OCI-LY7 (cell line): ENCODE data around the gene KLRK1.

ENCODE experiments used
- CTCF ChIP-seq: fragments of 200-600 bp; sonication (generic); conservative IDR thresholded peaks from 2 replicates; pipeline ENCODE4 v1.5.1; 2014; ENCODE audit warnings: mild to moderate bottlenecking, antibody characterized with exemption, low read length, moderate library complexity, mixed read lengths
- EZH2phosphoT487 ChIP-seq: fragments of 200-600 bp; sonication (generic); IDR thresholded peaks from 2 replicates; pipeline ENCODE4 v1.6.1; 2018; ENCODE audit warnings: low read depth, borderline replicate concordance, mild to moderate bottlenecking, mixed run types, antibody characterized with exemption, low read length, moderate library complexity, mixed read lengths

DNA sequence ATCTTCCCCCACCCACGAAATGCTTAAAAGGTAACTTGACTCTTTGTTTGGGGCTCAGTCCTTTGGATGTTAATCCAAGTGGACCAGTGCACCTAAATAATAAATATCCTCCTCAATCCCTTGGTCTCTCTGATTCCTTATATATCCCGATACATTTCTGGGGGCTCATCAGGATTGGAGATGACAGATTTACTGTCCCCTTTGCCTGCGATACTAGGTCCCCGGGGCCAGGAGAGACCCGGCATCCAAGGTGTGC is 26.3 kb downstream of the KLRK1 start:
- TF ChIP-seq CTCF = no peak
- no peak for TF ChIP-seq EZH2phosphoT487
